Esophagus squamous epithelium (tissue), 5 donors: ENCODE results near the gene TSPAN14. TPM values are rescaled to one million over a fixed set of nuclear protein-coding genes. Genes with fewer than 3 reads are reported as not detected.

Experiments used
- DNase-seq: peaks from one replicate; lab custom pipeline; 2025; lab: John Stamatoyannopoulos, UW
- H3K27ac ChIP-seq, 4 donors: fragments of 200-600 bp; sonication (generic); one replicate each; pipeline ENCODE4 v1.5.1; 2016 to 2019; ENCODE audit warnings: mild to moderate bottlenecking in 1 of 4
- H3K27me3 ChIP-seq, 4 donors: fragments of 200-600 bp; sonication (generic); 1 replicate in 3 of 4; 2 replicates in 1 of 4; pipeline versions ENCODE4 v1.5.1 to v1.6.0; 2017 to 2021; ENCODE audit warnings: antibody characterized with exemption in 1 of 4
- H3K36me3 ChIP-seq, 3 donors: fragments of 200-600 bp; sonication (generic); one replicate each; pipeline ENCODE4 v1.5.1; 2016 to 2019
- H3K4me1 ChIP-seq, 3 donors: fragments of 200-600 bp; sonication (generic); one replicate each; pipeline ENCODE4 v1.5.1; 2017 to 2019
- H3K4me3 ChIP-seq, 4 donors: fragments of 200-600 bp; sonication (generic); 1 replicate in 3 of 4; 2 replicates in 1 of 4; pipeline ENCODE4 v1.5.1; 2016 to 2019; ENCODE audit warnings: mild to moderate bottlenecking in 2 of 4, moderate library complexity in 1 of 4
- H3K9me3 ChIP-seq, 3 donors: fragments of 200-600 bp; sonication (generic); one replicate each; pipeline ENCODE4 v1.5.1; 2016 to 2019
- CTCF ChIP-seq, 6 experiments: fragments of 450-650 bp in 4 of 6; fragments of 200-600 bp in 2 of 6; sonication (generic) in 2 of 6; IDR thresholded peaks; one replicate each; pipeline ENCODE4 v1.5.1; 2016 to 2019; ENCODE audit warnings: antibody characterized with exemption in 6 of 6, mild to moderate bottlenecking in 4 of 6, moderate library complexity in 4 of 6
- POLR2A ChIP-seq, 4 donors: fragments of 450-650 bp; IDR thresholded peaks; one replicate each; pipeline ENCODE4 v1.6.1; 2017; ENCODE audit warnings: antibody characterized with exemption in 4 of 4, mild to moderate bottlenecking in 4 of 4, moderate library complexity in 3 of 4
- WGBS, 2 donors: methylation state at CpG; one replicate each; pipeline ENCODE4 v1.1.5; 2018; 5-methylcytosine and 5-hydroxymethylcytosine counted together
- intact Hi-C: fragments of 100-400 bp; cut with DNase I; formaldehyde crosslinking; loops from one replicate; pipeline ENCODE4 v1.15.0; 2022
- total RNA-seq, 4 donors: library from RNA; depleted of rRNA; stranded (reverse); fragments of >200 nt; gene quantifications; one replicate each; pipeline ENCODE4 v1.1.0, GENCODE V29; 2016
- donor health status: DM: yes; HTN: yes; CAD: no.

The TSPAN14 gene
- total RNA-seq, 4 donors from 2014 or later = 66.4 to 118 (median 89.8) TPM

GRCh38 chr10:80484676-80485075 lies 30.6 kb downstream of the TSPAN14 start:
- no peak for DNase-seq
- H3K4me1 ChIP-seq = peaks cover 47 to 90% (median 62%) of the 10 kb centered on the region in 3 donors
- H3K27ac ChIP-seq = peak overlapping the region in 3 of 4 donors; percentile 38 to 74 (median 69)
- TF ChIP-seq POLR2A (IDR thresholded peaks at IDR 0.05) = no peak
- TF ChIP-seq CTCF (IDR thresholded peaks at IDR 0.05) = no peak
- H3K4me3 ChIP-seq = no peak overlapping the region
- no peaks in the 10 kb centered on the region for H3K9me3 ChIP-seq
- no peaks in the 10 kb centered on the region for H3K27me3 ChIP-seq
- H3K36me3 ChIP-seq = peaks cover 4 to 60% (median 6%) of the 10 kb centered on the region in 3 donors
- intact Hi-C loops = no loop called here

GRCh38 chr10:80485076-80485945 lies 31.2 kb downstream of the TSPAN14 start:
- TF ChIP-seq CTCF (IDR thresholded peaks at IDR 0.05) (no peak), POLR2A (IDR thresholded peaks at IDR 0.05) (no peak)
- Histone ChIP-seq H3K36me3 (peaks cover 9 to 64% (median 11%) of the 10 kb centered on the region in 3 donors), H3K4me3 (no peak overlapping the region), H3K27ac (peak overlapping the region; percentile 9 to 74 (median 70)), H3K27me3 (no peaks in the 10 kb centered on the region), H3K9me3 (no peaks in the 10 kb centered on the region), H3K4me1 (peaks cover 48 to 96% (median 62%) of the 10 kb centered on the region in 3 donors)
- no peak for DNase-seq
- WGBS, 2 donors = 70 to 73% methylated on average over 8 to 9 of the region's 10 CpGs
- intact Hi-C loops = no loop called here

GRCh38 chr10:80485946-80486764 lies 32.0 kb downstream of the TSPAN14 start:
- intact Hi-C loops = no loop called here
- Histone ChIP-seq H3K27me3 (no peaks in the 10 kb centered on the region), H3K27ac (peak overlapping the region; percentile 34 to 74 (median 70)), H3K36me3 (peaks cover 11 to 64% (median 18%) of the 10 kb centered on the region in 3 donors), H3K4me3 (no peak overlapping the region), H3K4me1 (peaks cover 48 to 100% (median 68%) of the 10 kb centered on the region in 3 donors), H3K9me3 (no peaks in the 10 kb centered on the region)
- TF ChIP-seq CTCF (IDR thresholded peaks at IDR 0.05) = no peak
- TF ChIP-seq POLR2A (IDR thresholded peaks at IDR 0.05) = no peak
- no peak for DNase-seq
- WGBS, 2 donors = 57 to 74% methylated on average over 12 to 17 of the region's 17 CpGs

DNA sequence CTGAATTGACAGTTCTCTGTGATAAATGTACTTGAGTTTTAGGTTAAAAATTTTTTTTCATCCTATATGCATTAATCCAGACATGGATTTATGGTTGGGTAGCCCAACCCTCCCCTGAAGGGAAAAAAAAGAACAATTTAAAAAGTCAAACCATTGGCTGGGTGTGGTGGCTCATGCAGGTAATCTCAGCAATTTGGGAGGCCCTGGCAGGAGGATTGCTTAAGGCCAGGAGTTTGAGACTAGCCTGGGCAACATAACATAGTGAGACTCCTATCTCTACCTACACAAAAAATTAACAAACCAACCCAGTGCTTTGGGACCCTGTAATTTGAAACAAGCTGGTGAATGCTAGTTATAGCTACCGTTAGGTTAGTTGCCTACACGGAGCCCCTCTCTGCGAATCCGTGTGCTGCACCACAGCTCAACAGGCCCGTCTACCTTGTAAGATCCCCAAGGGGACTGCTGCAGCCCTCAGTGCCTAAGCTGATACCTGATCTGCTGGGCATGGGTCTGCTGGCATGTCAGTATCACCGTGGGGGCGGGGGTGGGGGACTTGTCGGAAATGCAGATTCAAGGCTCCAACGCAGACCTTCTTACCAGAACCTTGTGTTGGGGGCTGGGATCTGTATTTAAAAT lies 32.8 kb downstream of the TSPAN14 start:
- TF ChIP-seq CTCF (IDR thresholded peaks at IDR 0.05) (no peak), POLR2A (IDR thresholded peaks at IDR 0.05) (no peak)
- H3K36me3 ChIP-seq = peaks cover 11 to 64% (median 18%) of the 10 kb centered on the region in 3 donors
- intact Hi-C loops = no loop called here
- peak overlapping the region; percentile 34 to 74 (median 70) for H3K27ac ChIP-seq
- DNase-seq = no peak
- no peaks in the 10 kb centered on the region for H3K9me3 ChIP-seq
- H3K4me1 ChIP-seq = peaks cover 48 to 100% (median 71%) of the 10 kb centered on the region in 3 donors
- no peak overlapping the region for H3K4me3 ChIP-seq
- no peaks in the 10 kb centered on the region for H3K27me3 ChIP-seq
- 78 to 93% methylated on average over 3 to 6 of the region's 9 CpGs for WGBS, 2 donors
